IMR-90 (cell line): Measurements from ENCODE around the gene LATS2. TPM values are rescaled to one million over a fixed set of nuclear protein-coding genes. Genes with fewer than 3 reads are reported as not detected.

Source experiments
- ATAC-seq: fragments of 200-7000 bp; cut with Tn5 transposase; 2 replicates; pipeline ENCODE4 v1.9.1; 2020; ENCODE audit warnings: low read depth, mild to moderate bottlenecking, moderate library complexity
- BruUV-seq: library from RNA; stranded (reverse); fragments of 400-500 nt; replicated peaks from 2 replicates; lab custom pipeline; 2021; lab: Mats Ljungman, UMichigan
- CTCF ChIA-PET: fragments of 300-600 bp; formaldehyde crosslinking; extraction: SDS; loops from one replicate; lab custom pipeline; 2021; ENCODE audit warnings: antibody characterized with exemption; lab: Yijun Ruan, JAX
- POLR2A ChIA-PET: fragments of 300-600 bp; sonication (Branson Sonifier 250); formaldehyde crosslinking; loops from one replicate; lab custom pipeline; 2022; ENCODE audit warnings: antibody characterized with exemption; ENCODE audit not compliant: unreplicated experiment; lab: Charles Lee
- DNase-seq: peaks from one replicate; pipeline ENCODE4 v3.0.0; 2013
- H2AFZ ChIP-seq: replicated peaks from 2 replicates; pipeline ENCODE3; 2013; ENCODE audit warnings: low read length, mild to moderate bottlenecking; ENCODE audit not compliant: poor library complexity
- H2AK5ac ChIP-seq: 2 replicates; pipeline ENCODE4 v1.6.1; 2013; ENCODE audit warnings: low read depth, low read length, inconsistent platforms
- H2AK9ac ChIP-seq: replicated peaks from 2 replicates; pipeline ENCODE3; 2013; ENCODE audit warnings: mild to moderate bottlenecking, low read depth, low read length, moderate library complexity; ENCODE audit not compliant: poor library complexity
- H2BK120ac ChIP-seq: 2 replicates; pipeline ENCODE4 v1.6.1; 2013; ENCODE audit warnings: low read depth, low read length, inconsistent platforms
- H2BK15ac ChIP-seq: 3 replicates; pipeline ENCODE4 v1.6.1; 2013; ENCODE audit warnings: low read depth, low read length, inconsistent platforms
- H2BK20ac ChIP-seq: 2 replicates; pipeline ENCODE4 v1.6.1; 2013; ENCODE audit warnings: low read depth, mild to moderate bottlenecking, inconsistent platforms, low read length, moderate library complexity
- H2BK5ac ChIP-seq: 2 replicates; pipeline ENCODE4 v1.6.1; 2013; ENCODE audit warnings: mild to moderate bottlenecking, low read depth, low read length, inconsistent platforms; ENCODE audit not compliant: poor library complexity, severe bottlenecking
- H3K14ac ChIP-seq: replicated peaks from 2 replicates; pipeline ENCODE4 v1.6.1; 2013; ENCODE audit warnings: low read depth, low read length, inconsistent platforms
- H3K18ac ChIP-seq: 2 replicates; pipeline ENCODE4 v1.6.1; 2013; ENCODE audit warnings: low read depth, low read length, control low read depth
- H3K23ac ChIP-seq: 2 replicates; pipeline ENCODE4 v1.6.1; 2013; ENCODE audit warnings: low read depth, low read length, inconsistent platforms
- H3K27ac ChIP-seq: 2 replicates; pipeline ENCODE4 v1.5.1; 2013; ENCODE audit warnings: mild to moderate bottlenecking, control low read depth, low read length; ENCODE audit not compliant: insufficient read depth
- H3K27me3 ChIP-seq: 2 replicates; pipeline ENCODE4 v1.6.1; 2013; ENCODE audit warnings: low read length; ENCODE audit not compliant: control insufficient read depth, insufficient read depth
- H3K36me3 ChIP-seq: 2 replicates; pipeline ENCODE4 v1.6.1; 2013; ENCODE audit warnings: low read length, mixed read lengths; ENCODE audit not compliant: control insufficient read depth, insufficient read depth
- H3K4ac ChIP-seq: 2 replicates; pipeline ENCODE4 v1.6.1; 2013; ENCODE audit warnings: low read depth, low read length, inconsistent platforms
- H3K4me1 ChIP-seq: 2 replicates; pipeline ENCODE4 v1.6.1; 2013; ENCODE audit warnings: low read length, mixed read lengths; ENCODE audit not compliant: control insufficient read depth, insufficient read depth
- H3K4me2 ChIP-seq: 2 replicates; pipeline ENCODE4 v1.6.1; 2013; ENCODE audit warnings: low read depth, mild to moderate bottlenecking, control low read depth, low read length, moderate library complexity
- H3K4me3 ChIP-seq: 2 replicates; pipeline ENCODE4 v1.5.1; 2013; ENCODE audit warnings: low read depth, mild to moderate bottlenecking, control low read depth, low read length, moderate library complexity; ENCODE audit not compliant: insufficient read depth
- H3K56ac ChIP-seq: 2 replicates; pipeline ENCODE4 v1.6.1; 2013; ENCODE audit warnings: low read length, inconsistent platforms; ENCODE audit not compliant: insufficient read depth; ENCODE audit errors: extremely low read depth
- H3K79me1 ChIP-seq, 2 experiments: 2 replicates each; pipeline ENCODE4 v1.6.1; 2013; ENCODE audit warnings: low read length in 2 of 2, inconsistent platforms in 1 of 2, low read depth in 1 of 2
- H3K9ac ChIP-seq: 2 replicates; pipeline ENCODE4 v1.6.1; 2013; ENCODE audit warnings: low read depth, low read length, control low read depth
- H3K9me1 ChIP-seq: 2 replicates; pipeline ENCODE4 v1.6.1; 2013; ENCODE audit warnings: low read length, inconsistent platforms; ENCODE audit not compliant: insufficient read depth
- H3K9me3 ChIP-seq: 2 replicates; pipeline ENCODE4 v1.6.1; 2013; ENCODE audit warnings: low read length; ENCODE audit not compliant: control insufficient read depth, insufficient read depth
- H4K20me1 ChIP-seq: 2 replicates; pipeline ENCODE4 v1.6.1; 2013; ENCODE audit warnings: low read length, inconsistent platforms; ENCODE audit not compliant: insufficient read depth
- H4K5ac ChIP-seq: 2 replicates; pipeline ENCODE4 v1.6.1; 2013; ENCODE audit warnings: mild to moderate bottlenecking, low read depth, low read length, control low read depth
- H4K8ac ChIP-seq, 2 experiments: 2 replicates each; pipeline ENCODE4 v1.6.1; 2013; ENCODE audit warnings: low read depth in 2 of 2, low read length in 2 of 2, control low read depth in 1 of 2, inconsistent platforms in 1 of 2
- H4K91ac ChIP-seq: 2 replicates; pipeline ENCODE4 v1.6.1; 2013; ENCODE audit warnings: low read depth, low read length, inconsistent platforms; ENCODE audit not compliant: insufficient read depth
- BHLHE40 ChIP-seq: fragments of 150-350 bp; IDR thresholded peaks from 2 replicates; pipeline ENCODE4 v1.6.1; 2016; ENCODE audit warnings: mild to moderate bottlenecking, low read depth, low read length
- CEBPB ChIP-seq: IDR thresholded peaks from 2 replicates; pipeline ENCODE4 v1.6.1; 2012; ENCODE audit warnings: low read depth, low read length, improper control_type of control experiment
- CHD1 ChIP-seq: IDR thresholded peaks from 2 replicates; pipeline ENCODE4 v1.6.1; 2012; ENCODE audit warnings: low read depth, low read length, improper control_type of control experiment
- FOS ChIP-seq: fragments of 150-350 bp; IDR thresholded peaks from 2 replicates; pipeline ENCODE4 v1.6.1; 2016; ENCODE audit warnings: low read depth, low read length
- MAFK ChIP-seq: IDR thresholded peaks from 2 replicates; pipeline ENCODE4 v1.6.1; 2012; ENCODE audit warnings: low read depth, low read length, improper control_type of control experiment
- MAZ ChIP-seq: IDR thresholded peaks from 2 replicates; pipeline ENCODE4 v1.6.1; 2012; ENCODE audit warnings: low read depth, mild to moderate bottlenecking, low read length, improper control_type of control experiment, moderate library complexity, borderline replicate concordance
- MXI1 ChIP-seq: IDR thresholded peaks from 2 replicates; pipeline ENCODE4 v1.6.1; 2012; ENCODE audit warnings: low read depth, mild to moderate bottlenecking, low read length, moderate library complexity, borderline replicate concordance
- NFE2L2 ChIP-seq: fragments of 150-350 bp; IDR thresholded peaks from 2 replicates; pipeline ENCODE4 v1.6.1; 2016; ENCODE audit warnings: low read depth, mild to moderate bottlenecking, low read length
- SMC3 ChIP-seq: fragments of 150-350 bp; IDR thresholded peaks from 2 replicates; pipeline ENCODE4 v1.6.1; 2016; ENCODE audit warnings: low read depth, mild to moderate bottlenecking, antibody characterized with exemption, low read length, moderate library complexity
- WGBS, 2 experiments: methylation state at CpG; one replicate each; pipeline versions ENCODE4 v1.1.5 to v1.1.7; 2013; ENCODE audit warnings: missing lambda C conversion rate in 2 of 2; ENCODE audit not compliant: insufficient read length in 1 of 2; ENCODE audit errors: extremely low coverage in 2 of 2; 5-methylcytosine and 5-hydroxymethylcytosine counted together
- dilution Hi-C: fragments of 300-500 bp; cut with HindIII; formaldehyde crosslinking; loops from one replicate; pipeline ENCODE4 v1.14.3; 2018; ENCODE audit warnings: low sequenced_read_pairs; ENCODE audit not compliant: unreplicated experiment
- in situ Hi-C: fragments of 300-500 bp; cut with MboI; formaldehyde crosslinking; loops from 3 replicates; pipeline ENCODE4 v1.14.3; 2019; ENCODE audit warnings: low sequenced_read_pairs, inconsistent platforms, mixed read lengths
- intact Hi-C: fragments of 100-400 bp; cut with micrococcal nuclease; formaldehyde crosslinking; loops from 2 replicates; pipeline ENCODE4 v1.10.0; 2022
- polyA plus RNA-seq, 3 experiments: library from polyadenylated mRNA; depleted of rRNA; stranded (reverse); fragments of >200 nt; gene quantifications; 2 replicates each; pipeline ENCODE4 v1.2.3, GENCODE V29; 2012; ENCODE audit warnings: low replicate concordance in 1 of 3
- total RNA-seq: library from RNA; depleted of rRNA; stranded (reverse); fragments of >200 nt; gene quantifications from 2 replicates; pipeline ENCODE4 v1.2.3, GENCODE V29; 2012
- TF ChIP-seq, protein P1 (sequence below): conservative IDR thresholded peaks from 2 replicates; pipeline ENCODE4 v1.5.1; 2012; ENCODE audit warnings: mild to moderate bottlenecking, low read depth, low read length, improper control_type of control experiment

Gene LATS2
- total and polyA plus RNA-seq, 2 of the 4 experiments (the other 2 are of a cell fraction): 12.7 to 22.4 TPM

DNA sequence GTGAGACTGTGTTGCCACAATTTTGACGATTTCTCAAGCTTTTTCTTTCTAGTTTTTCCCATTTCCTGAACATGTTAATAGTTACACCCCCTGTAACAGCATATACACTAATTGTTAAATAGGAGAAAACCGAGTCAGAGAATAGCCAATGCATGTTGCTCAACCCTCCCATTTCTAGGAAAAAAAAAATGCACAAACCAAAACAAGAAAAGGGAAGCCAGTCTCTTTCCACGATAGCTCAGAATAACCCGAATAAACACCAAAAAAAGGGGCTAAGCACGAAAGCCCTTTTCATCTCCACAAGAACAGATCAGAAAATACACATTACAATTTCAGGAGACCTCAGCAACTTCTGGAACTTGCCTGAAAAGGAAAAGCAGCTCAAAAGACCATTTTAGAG, 16.3 kb downstream of the LATS2 start:
- Histone ChIP-seq H2BK15ac (no peak overlapping the region), H3K4ac (no peak overlapping the region), H3K4me3 (no peak overlapping the region), H3K4me1 (peaks cover 36% of the 10 kb centered on the region), H2AFZ (no peak overlapping the region), H4K5ac (no peak overlapping the region), H3K36me3 (peaks cover 37% of the 10 kb centered on the region), H3K14ac (no peak overlapping the region), H4K8ac (no peak overlapping the region), H2AK5ac (no peak overlapping the region), H3K23ac (peak overlapping the region; percentile 8; the same call in 1 of the 2 replicates), H2AK9ac (no peak overlapping the region), H3K9me3 (no peaks in the 10 kb centered on the region), H3K27me3 (no peaks in the 10 kb centered on the region), H2BK20ac (no peak overlapping the region), H3K56ac (no peak overlapping the region), H2BK120ac (no peak overlapping the region), H3K4me2 (no peak overlapping the region), H3K9ac (no peak overlapping the region), H2BK5ac (peak overlapping the region; percentile 85), H3K79me1 (peaks cover 16 to 68% of the 10 kb centered on the region in 2 experiments), H3K18ac (no peak overlapping the region), H3K27ac (no peak overlapping the region; the same call in 1 of the 2 replicates), H4K20me1 (peaks cover 96% of the 10 kb centered on the region), H4K91ac (no peak overlapping the region), H3K9me1 (peaks cover 33% of the 10 kb centered on the region)
- in situ Hi-C loops (no loop called here), intact Hi-C loops (loop anchor here (2.0 kb wide), 1 partner anchor 30 kb away; no protein-coding TSS in a partner anchor), dilution Hi-C loops (no loop called here)
- ATAC-seq (no peak), DNase-seq (no peak)
- CTCF ChIA-PET: interaction anchor here (0.7 to 1.9 kb wide), 2 partner anchors 14 to 23 kb away, joined by 3 to 5 read pairs; no protein-coding TSS in a partner anchor
- POLR2A ChIA-PET: interaction anchor here (0.6 kb wide), 1 partner anchor 13 kb away, joined by 6 read pairs; no protein-coding TSS in a partner anchor
- WGBS, 2 experiments: no CpG with 5 or more reads among the region's 5 CpGs
- no TSS peak for BruUV-seq
- TF ChIP-seq MXI1: no peak
- no peak for TF ChIP-seq MAFK
- no peak for TF ChIP-seq CEBPB
- TF ChIP-seq, protein P1, sequence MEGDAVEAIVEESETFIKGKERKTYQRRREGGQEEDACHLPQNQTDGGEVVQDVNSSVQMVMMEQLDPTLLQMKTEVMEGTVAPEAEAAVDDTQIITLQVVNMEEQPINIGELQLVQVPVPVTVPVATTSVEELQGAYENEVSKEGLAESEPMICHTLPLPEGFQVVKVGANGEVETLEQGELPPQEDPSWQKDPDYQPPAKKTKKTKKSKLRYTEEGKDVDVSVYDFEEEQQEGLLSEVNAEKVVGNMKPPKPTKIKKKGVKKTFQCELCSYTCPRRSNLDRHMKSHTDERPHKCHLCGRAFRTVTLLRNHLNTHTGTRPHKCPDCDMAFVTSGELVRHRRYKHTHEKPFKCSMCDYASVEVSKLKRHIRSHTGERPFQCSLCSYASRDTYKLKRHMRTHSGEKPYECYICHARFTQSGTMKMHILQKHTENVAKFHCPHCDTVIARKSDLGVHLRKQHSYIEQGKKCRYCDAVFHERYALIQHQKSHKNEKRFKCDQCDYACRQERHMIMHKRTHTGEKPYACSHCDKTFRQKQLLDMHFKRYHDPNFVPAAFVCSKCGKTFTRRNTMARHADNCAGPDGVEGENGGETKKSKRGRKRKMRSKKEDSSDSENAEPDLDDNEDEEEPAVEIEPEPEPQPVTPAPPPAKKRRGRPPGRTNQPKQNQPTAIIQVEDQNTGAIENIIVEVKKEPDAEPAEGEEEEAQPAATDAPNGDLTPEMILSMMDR: no peak
- no peak for TF ChIP-seq MAZ
- TF ChIP-seq NFE2L2: no peak
- TF ChIP-seq BHLHE40: no peak
- TF ChIP-seq CHD1: no peak
- no peak for TF ChIP-seq SMC3
- no peak for TF ChIP-seq FOS
